Measurements from ENCODE around the gene DELE1. TPM values are rescaled to one million over a fixed set of nuclear protein-coding genes. Genes with fewer than 3 reads are reported as not detected.
"Not testable (repeated sequence)": the region's sequence is repeated elsewhere in the genome, so short reads cannot be mapped to it uniquely, and the experiment has no call there.

The DELE1 gene
- total RNA-seq, 2 experiments from 2014 or later = 50.1 to 57.4 TPM

DNA sequence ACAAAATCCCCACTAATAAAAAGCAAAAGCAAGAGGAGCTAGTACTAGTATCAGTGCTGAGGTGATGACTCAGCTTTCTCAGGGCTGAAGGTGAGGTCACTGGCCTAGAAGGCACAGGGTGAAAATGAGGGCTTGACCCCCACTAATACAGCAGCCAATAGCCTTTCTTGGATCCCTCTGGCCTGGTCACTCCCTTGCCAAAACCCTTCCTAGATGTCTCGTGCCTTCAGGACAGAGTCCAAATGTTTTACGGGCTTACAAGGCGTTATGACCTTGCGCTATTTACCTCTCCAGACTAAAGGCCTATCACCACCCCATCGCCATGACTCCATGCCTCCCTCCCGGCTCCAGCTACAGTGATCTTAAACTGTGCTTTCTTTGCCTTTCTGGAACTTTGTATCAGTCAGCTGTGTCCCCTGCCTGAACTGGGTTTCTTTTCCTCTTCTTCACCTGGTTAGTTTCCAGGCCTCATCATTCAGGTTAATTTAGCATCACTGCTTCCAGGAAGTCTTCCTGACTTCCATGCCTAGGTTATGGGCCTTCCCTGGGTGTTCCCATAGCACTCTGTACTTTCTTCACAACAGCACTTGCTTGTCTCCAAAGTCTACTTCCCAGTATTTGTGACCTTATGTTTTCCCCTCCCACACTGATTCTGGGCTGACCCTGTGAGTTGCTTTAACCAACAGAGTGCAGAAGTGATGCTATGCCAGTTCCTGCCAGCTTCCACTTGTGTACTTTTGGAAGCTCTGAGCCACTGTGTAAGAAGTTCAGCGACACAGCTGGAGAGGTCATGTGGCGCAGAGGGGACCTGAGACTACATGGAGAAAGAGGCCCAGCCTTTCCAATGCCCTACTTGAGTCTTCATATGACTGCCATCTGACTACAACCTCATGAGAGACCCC lies 4.2 kb upstream of the DELE1 start:
- ATAC-seq (no peak), DNase-seq (no peak)
- ChIA-PET POLR2A (interaction anchor here (1.0 kb wide), 1 partner anchor 41 kb away, joined by 3 read pairs; no protein-coding TSS in a partner anchor), CTCF (interaction anchor here (1.0 to 5.1 kb wide), 2 partner anchors 23 to 41 kb away, joined by 4 to 25 read pairs; no protein-coding TSS in a partner anchor)
- H3K36me3 Mint-ChIP-seq (ENCODE audit: low read depth) = peaks cover 3% of the 10 kb centered on the region
- intact Hi-C loops (cut with micrococcal nuclease) = loop anchor here (5.0 kb wide), 1 partner anchor 33 kb away; no protein-coding TSS in a partner anchor
- peaks cover 14% of the 10 kb centered on the region for H3K4me1 Mint-ChIP-seq (ENCODE audit: low read depth)
- H3K9me3 Mint-ChIP-seq = no peaks in the 10 kb centered on the region
- H3K27me3 Mint-ChIP-seq = peaks cover 6% of the 10 kb centered on the region
- H3K4me3 Mint-ChIP-seq = no peak overlapping the region
- H3K27ac Mint-ChIP-seq = no peak overlapping the region
- TF ChIP-seq, protein P1, sequence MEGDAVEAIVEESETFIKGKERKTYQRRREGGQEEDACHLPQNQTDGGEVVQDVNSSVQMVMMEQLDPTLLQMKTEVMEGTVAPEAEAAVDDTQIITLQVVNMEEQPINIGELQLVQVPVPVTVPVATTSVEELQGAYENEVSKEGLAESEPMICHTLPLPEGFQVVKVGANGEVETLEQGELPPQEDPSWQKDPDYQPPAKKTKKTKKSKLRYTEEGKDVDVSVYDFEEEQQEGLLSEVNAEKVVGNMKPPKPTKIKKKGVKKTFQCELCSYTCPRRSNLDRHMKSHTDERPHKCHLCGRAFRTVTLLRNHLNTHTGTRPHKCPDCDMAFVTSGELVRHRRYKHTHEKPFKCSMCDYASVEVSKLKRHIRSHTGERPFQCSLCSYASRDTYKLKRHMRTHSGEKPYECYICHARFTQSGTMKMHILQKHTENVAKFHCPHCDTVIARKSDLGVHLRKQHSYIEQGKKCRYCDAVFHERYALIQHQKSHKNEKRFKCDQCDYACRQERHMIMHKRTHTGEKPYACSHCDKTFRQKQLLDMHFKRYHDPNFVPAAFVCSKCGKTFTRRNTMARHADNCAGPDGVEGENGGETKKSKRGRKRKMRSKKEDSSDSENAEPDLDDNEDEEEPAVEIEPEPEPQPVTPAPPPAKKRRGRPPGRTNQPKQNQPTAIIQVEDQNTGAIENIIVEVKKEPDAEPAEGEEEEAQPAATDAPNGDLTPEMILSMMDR (IDR thresholded peaks at IDR 0.05) = no peak

DNA sequence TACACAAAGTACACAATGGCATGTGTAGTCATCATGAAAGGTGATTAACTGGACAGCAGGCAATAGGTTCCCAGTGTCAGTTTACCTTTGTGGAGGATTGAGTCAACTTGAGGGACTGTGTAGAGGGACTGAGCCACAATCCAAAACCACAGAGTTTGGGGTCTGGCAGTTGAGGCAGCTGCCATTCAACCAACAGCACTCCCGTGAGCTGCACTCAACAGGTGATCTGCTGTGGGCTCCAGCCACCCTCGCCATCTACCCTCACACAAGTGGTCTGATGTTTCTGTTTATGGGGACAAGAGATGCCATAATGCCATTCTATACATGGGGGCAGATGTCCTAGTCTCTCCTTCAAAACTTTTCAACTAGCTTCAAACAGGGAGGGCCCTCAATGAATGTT lies 2.9 kb upstream of the DELE1 start:
- peaks cover 16% of the 10 kb centered on the region for H3K4me1 Mint-ChIP-seq (ENCODE audit: low read depth)
- H3K27ac Mint-ChIP-seq = no peak overlapping the region
- H3K4me3 Mint-ChIP-seq = no peak overlapping the region
- intact Hi-C loops (cut with micrococcal nuclease) = no loop called here
- POLR2A ChIA-PET = interaction anchor here (1.0 kb wide), 1 partner anchor 40 kb away, joined by 3 read pairs; no protein-coding TSS in a partner anchor
- TF ChIP-seq, protein P1 (IDR thresholded peaks at IDR 0.05) = no peak
- H3K9me3 Mint-ChIP-seq = no peaks in the 10 kb centered on the region
- CTCF ChIA-PET = interaction anchor here (0.7 to 4.6 kb wide), 3 partner anchors 40 to 229 kb away, joined by 3 to 33 read pairs (median 3); no protein-coding TSS in a partner anchor
- no peak for ATAC-seq
- no peak for DNase-seq
- peaks cover 9% of the 10 kb centered on the region for H3K36me3 Mint-ChIP-seq (ENCODE audit: low read depth)
- peaks cover 2% of the 10 kb centered on the region for H3K27me3 Mint-ChIP-seq

DNA sequence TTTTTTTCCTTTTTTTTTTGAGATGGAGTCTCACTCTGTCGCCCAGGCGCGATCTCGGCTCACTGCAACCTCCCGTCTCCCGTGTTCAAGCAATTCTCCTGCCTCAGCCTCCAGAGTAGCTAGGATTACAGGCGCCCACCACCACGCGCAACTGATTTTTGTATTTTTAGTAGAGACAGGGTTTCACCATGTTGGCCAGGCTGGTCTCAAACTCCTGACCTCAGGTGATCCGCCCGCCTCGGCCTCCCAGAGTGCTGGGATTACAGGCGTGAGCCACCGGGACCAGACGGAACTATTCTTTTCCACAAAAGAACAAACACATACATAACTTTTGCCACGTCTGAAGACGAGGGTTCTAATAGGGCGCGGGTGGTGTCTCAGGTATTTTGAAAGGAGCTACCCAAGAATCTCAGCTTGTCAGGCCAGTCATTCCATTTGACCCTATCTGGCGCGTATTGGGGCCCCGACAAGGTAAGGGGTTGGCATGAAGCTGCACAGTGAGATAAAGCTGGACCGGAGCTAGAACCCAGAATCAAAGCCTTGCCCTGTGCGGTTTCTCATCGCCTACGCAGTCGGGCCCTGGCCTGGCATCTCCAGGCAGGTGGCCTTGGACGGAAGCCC lies 734 bp upstream of the DELE1 start:
- Mint-ChIP-seq H3K36me3 (ENCODE audit: low read depth) (peaks cover 25% of the 10 kb centered on the region), H3K27ac (peak overlapping the region; percentile 91), H3K4me3 (peak overlapping the region; percentile 82), H3K4me1 (ENCODE audit: low read depth) (peaks cover 22% of the 10 kb centered on the region)
- peak; percentile 46 for DNase-seq
- intact Hi-C loops (cut with micrococcal nuclease); H3K9me3 Mint-ChIP-seq; H3K27me3 Mint-ChIP-seq: not testable (repeated sequence)
- POLR2A ChIA-PET = interaction anchor here (0.6 to 2.4 kb wide), 13 partner anchors 8 to 926 kb away, joined by 3 to 11 read pairs (median 4); partner anchors contain the start of gene RNF14
- peak; percentile 1 for ATAC-seq
- CTCF ChIA-PET = interaction anchor here (1.1 to 4.6 kb wide), 10 partner anchors 11 to 231 kb away, joined by 3 to 42 read pairs (median 8); partner anchors contain the start of genes PCDH1, PCDH12 and RNF14

DNA sequence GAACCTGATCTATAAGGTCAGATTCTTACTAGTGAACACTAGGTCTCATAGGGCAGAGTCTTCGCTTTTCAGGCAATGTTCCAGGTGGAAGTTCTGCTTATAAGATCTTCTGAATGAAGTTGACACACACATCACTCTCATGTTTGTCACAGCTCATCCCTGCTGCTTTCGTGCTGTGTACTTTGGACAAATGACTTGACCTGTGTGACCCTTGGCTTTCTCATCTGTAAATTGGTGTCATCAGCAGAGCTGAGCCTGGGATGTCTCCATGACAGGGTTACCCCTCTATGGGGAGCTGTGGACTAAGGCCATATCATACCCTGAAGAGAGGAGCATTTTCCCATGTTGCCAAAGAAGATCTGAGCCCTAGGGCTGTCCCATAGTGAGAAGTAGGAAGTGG lies 2.8 kb downstream of the DELE1 start:
- TF ChIP-seq, protein P1 (IDR thresholded peaks at IDR 0.05) = no peak
- H3K4me1 Mint-ChIP-seq (ENCODE audit: low read depth) = peaks cover 24% of the 10 kb centered on the region
- DNase-seq (no peak), ATAC-seq (no peak)
- H3K9me3 Mint-ChIP-seq = no peaks in the 10 kb centered on the region
- ChIA-PET POLR2A (interaction anchor here (0.7 kb wide), 1 partner anchor 66 kb away, joined by 3 read pairs; no protein-coding TSS in a partner anchor), CTCF (interaction anchor here (0.8 to 0.9 kb wide), 2 partner anchors 35 to 235 kb away, joined by 4 read pairs; no protein-coding TSS in a partner anchor)
- intact Hi-C loops (cut with micrococcal nuclease) = no loop called here
- H3K27ac Mint-ChIP-seq = no peak overlapping the region
- peaks cover 39% of the 10 kb centered on the region for H3K36me3 Mint-ChIP-seq (ENCODE audit: low read depth)
- no peak overlapping the region for H3K4me3 Mint-ChIP-seq
- no peaks in the 10 kb centered on the region for H3K27me3 Mint-ChIP-seq

DNA sequence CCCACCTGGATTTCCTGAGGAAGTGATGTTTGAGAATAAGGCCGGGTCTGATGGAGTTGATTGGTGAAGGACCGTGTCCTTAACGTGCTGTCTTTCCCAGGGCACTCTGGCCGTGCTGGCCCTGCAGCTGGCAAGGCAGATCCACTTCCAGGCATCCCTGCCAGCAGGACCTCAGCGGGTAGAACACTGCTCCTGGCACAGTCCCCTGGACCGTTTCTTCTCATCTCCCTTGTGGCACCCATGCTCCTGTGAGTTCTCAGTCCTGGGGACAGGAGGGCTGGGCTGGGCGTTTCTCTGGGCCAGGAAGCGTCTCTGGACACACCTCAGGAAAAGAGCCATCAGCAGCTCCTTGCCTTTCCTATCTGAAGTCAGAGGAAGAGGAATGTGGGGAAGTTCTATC lies 4.4 kb downstream of the DELE1 start:
- Mint-ChIP-seq H3K27me3 (no peaks in the 10 kb centered on the region), H3K4me1 (ENCODE audit: low read depth) (peaks cover 19% of the 10 kb centered on the region), H3K27ac (no peak overlapping the region), H3K9me3 (no peaks in the 10 kb centered on the region), H3K4me3 (no peak overlapping the region), H3K36me3 (ENCODE audit: low read depth) (peaks cover 47% of the 10 kb centered on the region)
- TF ChIP-seq, protein P1 (IDR thresholded peaks at IDR 0.05) = no peak
- DNase-seq (no peak), ATAC-seq (no peak)
- intact Hi-C loops (cut with micrococcal nuclease) = no loop called here
- ChIA-PET POLR2A (interaction anchor here (0.6 kb wide), 1 partner anchor 334 kb away, joined by 3 read pairs; no protein-coding TSS in a partner anchor), CTCF (no interaction called here)
